Type B pancreatic cell (in vitro differentiated cells): ENCODE data around the gene ASB8. TPM values are rescaled to one million over a fixed set of nuclear protein-coding genes. Genes with fewer than 3 reads are reported as not detected.

Experiments used
- DNase-seq: peaks from one replicate; pipeline ENCODE4 v3.0.0; 2021; ENCODE audit warnings: mixed read lengths; ENCODE audit not compliant: unreplicated experiment; ENCODE audit errors: extremely low spot score
- H3K27ac Mint-ChIP-seq: 2 replicates; pipeline ENCODE4 v1.8.0; 2021; ENCODE audit warnings: mild to moderate bottlenecking, mixed read lengths
- H3K27me3 Mint-ChIP-seq: 2 replicates; pipeline ENCODE4 v1.8.0; 2021; ENCODE audit warnings: mixed read lengths
- H3K36me3 Mint-ChIP-seq: 2 replicates; pipeline ENCODE4 v1.8.0; 2021; ENCODE audit warnings: mixed read lengths
- H3K4me1 Mint-ChIP-seq: one replicate; pipeline ENCODE4 v1.8.0; 2021; ENCODE audit warnings: mixed read lengths; ENCODE audit not compliant: unreplicated experiment
- H3K4me3 Mint-ChIP-seq: 2 replicates; pipeline ENCODE4 v1.8.0; 2021; ENCODE audit warnings: mild to moderate bottlenecking, mixed read lengths
- H3K9me3 Mint-ChIP-seq: 2 replicates; pipeline ENCODE4 v1.8.0; 2021; ENCODE audit warnings: mixed read lengths
- CTCF ChIP-seq: fragments of 200-600 bp; sonication (generic); conservative IDR thresholded peaks from 2 replicates; pipeline ENCODE4 v1.5.0; 2021; ENCODE audit warnings: antibody characterized with exemption, mild to moderate bottlenecking
- total RNA-seq: library from RNA; stranded (reverse); gene quantifications from 2 replicates; pipeline ENCODE4 v1.2.1, GENCODE V29; 2021; ENCODE audit warnings: low replicate concordance

ASB8 gene
- total RNA-seq, 1 donor from 2014 or later, result 27.0 TPM

- no peak overlapping the region for H3K4me3 Mint-ChIP-seq
- H3K36me3 Mint-ChIP-seq, result peaks cover 40% of the 10 kb centered on the region
- no peaks in the 10 kb centered on the region for H3K9me3 Mint-ChIP-seq
- no peak for DNase-seq
- H3K27ac Mint-ChIP-seq, result no peak overlapping the region
- H3K27me3 Mint-ChIP-seq, result no peaks in the 10 kb centered on the region
- no peaks in the 10 kb centered on the region for H3K4me1 Mint-ChIP-seq
- no peak for TF ChIP-seq CTCF
Measured at GRCh38 chr12:48145981-48146380, 11.3 kb downstream of the ASB8 start.

- no peak for DNase-seq
- TF ChIP-seq CTCF, result no peak
- Mint-ChIP-seq H3K4me3 (no peak overlapping the region), H3K27ac (no peak overlapping the region), H3K4me1 (no peaks in the 10 kb centered on the region), H3K36me3 (peaks cover 36% of the 10 kb centered on the region), H3K9me3 (no peaks in the 10 kb centered on the region), H3K27me3 (no peaks in the 10 kb centered on the region)
Measured at GRCh38 chr12:48143898-48144297, 13.4 kb downstream of the ASB8 start.

- Mint-ChIP-seq H3K36me3 (peaks cover 36% of the 10 kb centered on the region), H3K27ac (no peak overlapping the region)
Measured at GRCh38 chr12:48142818-48143674, 14.3 kb downstream of the ASB8 start.

GRCh38 chr12:48135027-48135426 is 22.3 kb downstream of the ASB8 start:
- no peaks in the 10 kb centered on the region for H3K27me3 Mint-ChIP-seq
- no peak for DNase-seq
- H3K9me3 Mint-ChIP-seq, result no peaks in the 10 kb centered on the region
- H3K4me3 Mint-ChIP-seq, result no peak overlapping the region
- H3K4me1 Mint-ChIP-seq, result no peaks in the 10 kb centered on the region
- peaks cover 28% of the 10 kb centered on the region for H3K36me3 Mint-ChIP-seq
- H3K27ac Mint-ChIP-seq, result no peak overlapping the region
- TF ChIP-seq CTCF, result no peak

More at GRCh38 chr12:48142818-48143674, 14.3 kb downstream of the ASB8 start:
- no peak for TF ChIP-seq CTCF
- H3K27me3 Mint-ChIP-seq, result no peaks in the 10 kb centered on the region
- no peak overlapping the region for H3K4me3 Mint-ChIP-seq
- H3K9me3 Mint-ChIP-seq, result no peaks in the 10 kb centered on the region
- no peak for DNase-seq
- H3K4me1 Mint-ChIP-seq, result no peaks in the 10 kb centered on the region

- no peaks in the 10 kb centered on the region for H3K9me3 Mint-ChIP-seq
- H3K27ac Mint-ChIP-seq, result no peak overlapping the region
- no peak for TF ChIP-seq CTCF
- no peaks in the 10 kb centered on the region for H3K4me1 Mint-ChIP-seq
- DNase-seq, result no peak
- H3K36me3 Mint-ChIP-seq, result peaks cover 33% of the 10 kb centered on the region
- no peak overlapping the region for H3K4me3 Mint-ChIP-seq
- H3K27me3 Mint-ChIP-seq, result no peaks in the 10 kb centered on the region
Measured at GRCh38 chr12:48132826-48133225, 24.5 kb downstream of the ASB8 start.
